Measurements from ENCODE around the gene DTX3.

Gene DTX3

DNA sequence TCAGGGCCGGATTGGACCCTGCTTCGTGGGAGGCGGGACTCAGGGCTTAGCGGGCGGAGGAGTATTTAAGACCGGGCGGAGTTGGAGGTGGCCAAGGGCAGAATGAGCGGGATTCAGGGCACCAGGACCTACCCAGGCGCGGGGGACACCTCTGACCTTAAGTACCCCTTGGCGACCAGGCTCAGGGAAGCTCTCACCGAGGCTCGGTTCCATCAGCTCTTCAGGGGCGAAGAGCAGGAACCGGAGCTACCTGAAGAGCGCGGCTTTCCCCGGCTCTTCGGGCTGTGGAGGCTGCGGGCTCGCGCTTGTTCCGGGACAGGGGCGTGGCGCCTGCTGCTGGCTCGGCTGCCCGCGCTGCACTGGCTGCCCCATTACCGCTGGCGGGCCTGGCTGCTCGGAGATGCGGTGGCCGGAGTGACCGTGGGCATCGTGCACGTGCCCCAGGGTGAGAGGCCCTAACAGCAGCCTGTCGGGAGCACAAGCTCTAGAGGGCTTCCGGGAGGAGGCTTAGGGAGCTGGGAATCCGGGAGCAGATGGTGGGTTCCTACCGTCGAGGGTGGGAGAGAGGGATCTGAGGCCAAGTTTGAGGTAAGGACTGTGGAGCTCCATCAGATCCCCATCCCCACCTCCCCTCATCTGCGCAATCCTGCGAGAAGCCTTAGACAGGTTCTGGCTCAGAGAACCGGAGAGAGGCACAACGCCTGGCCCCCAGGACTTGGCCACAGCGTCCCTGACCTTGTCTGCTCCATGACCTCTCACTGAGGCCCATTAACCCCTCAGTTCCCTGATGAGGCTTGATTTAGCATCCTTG lies 15.0 kb downstream of the DTX3 start:
- DNase-seq (ENCODE audit: low read depth, low spot score): no peak

DNA sequence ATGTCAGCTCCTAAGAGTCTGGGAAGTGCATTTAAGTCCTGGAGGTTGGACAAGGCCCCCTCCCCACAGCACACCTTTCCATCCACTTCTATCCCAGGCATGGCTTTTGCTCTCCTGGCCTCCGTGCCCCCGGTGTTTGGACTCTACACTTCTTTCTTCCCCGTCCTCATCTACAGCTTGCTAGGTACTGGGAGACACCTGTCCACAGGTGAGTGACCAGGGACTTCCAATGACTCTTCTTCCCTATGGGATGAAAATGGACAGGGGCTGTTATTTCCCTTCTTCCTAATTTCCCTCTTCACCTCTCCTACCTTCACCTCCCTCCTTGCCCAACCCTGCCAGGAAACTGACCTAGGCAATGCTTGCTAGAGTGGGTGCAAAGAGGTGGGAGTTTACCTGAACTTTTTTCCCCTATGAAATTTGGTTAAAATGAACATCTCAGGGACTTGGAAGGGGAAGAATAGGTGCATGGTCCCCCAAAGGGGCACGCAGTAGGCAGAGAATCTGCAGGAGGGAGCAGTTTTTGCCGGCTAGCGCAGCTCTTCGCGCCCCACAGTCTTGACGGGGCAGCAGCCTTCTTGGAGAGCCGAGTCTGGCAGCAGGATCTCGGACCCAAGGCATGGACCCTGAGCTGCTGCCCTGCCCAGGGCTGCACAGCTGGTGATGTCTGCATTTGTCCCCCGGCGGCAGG lies 15.8 kb downstream of the DTX3 start:
- no peak for DNase-seq (ENCODE audit: low read depth, low spot score)

DNA sequence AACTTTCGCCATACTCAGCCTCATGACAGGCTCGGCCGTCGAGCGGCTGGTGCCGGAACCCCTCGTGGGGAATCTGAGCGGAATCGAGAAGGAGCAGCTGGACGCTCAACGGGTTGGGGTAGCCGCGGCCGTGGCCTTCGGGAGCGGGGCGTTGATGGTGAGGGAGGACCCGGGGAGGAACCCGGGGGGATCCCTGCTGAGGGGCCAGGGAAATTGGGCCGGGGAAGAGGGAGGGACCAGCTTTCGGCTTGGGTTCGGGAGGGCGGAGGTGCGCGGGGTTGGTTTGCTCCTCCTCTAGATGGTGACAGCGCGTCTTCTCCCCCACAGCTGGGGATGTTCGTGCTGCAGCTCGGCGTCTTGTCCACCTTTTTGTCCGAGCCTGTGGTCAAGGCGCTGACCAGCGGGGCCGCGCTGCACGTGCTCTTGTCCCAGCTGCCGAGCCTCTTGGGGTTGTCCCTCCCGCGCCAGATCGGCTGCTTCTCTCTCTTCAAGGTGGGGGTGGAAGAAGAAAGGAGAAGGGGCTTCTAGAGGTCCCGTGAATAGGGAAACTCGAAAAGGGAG lies 16.4 kb downstream of the DTX3 start:
- no peak for DNase-seq (ENCODE audit: low read depth, low spot score)

DNA sequence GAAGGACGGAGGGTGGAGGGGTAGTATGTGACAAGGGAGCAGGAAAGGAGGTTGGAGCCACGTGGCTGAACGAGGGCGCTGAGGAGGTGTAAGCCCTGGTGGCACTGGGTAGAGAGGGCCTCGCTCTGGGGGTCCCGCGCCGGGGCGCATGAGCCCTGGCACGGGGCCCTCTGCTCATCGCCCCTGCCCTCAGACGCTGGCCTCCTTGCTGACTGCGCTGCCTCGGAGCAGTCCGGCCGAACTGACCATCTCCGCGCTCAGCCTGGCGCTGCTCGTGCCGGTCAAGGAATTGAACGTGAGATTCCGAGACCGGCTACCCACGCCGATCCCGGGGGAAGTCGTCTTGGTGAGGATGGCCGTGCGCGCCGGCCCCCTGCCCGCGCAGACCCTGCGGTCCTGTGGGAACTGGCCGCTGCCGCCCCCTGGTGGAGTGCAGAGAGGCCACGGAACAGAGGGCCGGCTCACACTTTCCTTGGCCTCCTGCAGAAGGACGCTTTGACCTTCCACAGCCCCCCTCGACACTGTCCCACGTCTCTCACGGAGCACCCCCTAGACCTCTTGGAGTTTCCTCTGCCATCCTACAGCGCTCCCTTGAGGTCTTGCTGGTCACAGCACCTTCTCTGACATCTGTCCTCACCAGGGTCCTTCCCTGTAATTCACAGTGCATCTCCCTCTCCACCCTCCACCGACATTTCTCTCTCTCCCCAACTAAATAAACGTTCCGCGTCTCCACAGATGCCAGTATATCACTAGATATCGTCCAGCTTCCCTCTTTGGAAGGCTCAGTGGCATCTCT lies 17.1 kb downstream of the DTX3 start:
- DNase-seq (ENCODE audit: low read depth, low spot score): no peak

DNA sequence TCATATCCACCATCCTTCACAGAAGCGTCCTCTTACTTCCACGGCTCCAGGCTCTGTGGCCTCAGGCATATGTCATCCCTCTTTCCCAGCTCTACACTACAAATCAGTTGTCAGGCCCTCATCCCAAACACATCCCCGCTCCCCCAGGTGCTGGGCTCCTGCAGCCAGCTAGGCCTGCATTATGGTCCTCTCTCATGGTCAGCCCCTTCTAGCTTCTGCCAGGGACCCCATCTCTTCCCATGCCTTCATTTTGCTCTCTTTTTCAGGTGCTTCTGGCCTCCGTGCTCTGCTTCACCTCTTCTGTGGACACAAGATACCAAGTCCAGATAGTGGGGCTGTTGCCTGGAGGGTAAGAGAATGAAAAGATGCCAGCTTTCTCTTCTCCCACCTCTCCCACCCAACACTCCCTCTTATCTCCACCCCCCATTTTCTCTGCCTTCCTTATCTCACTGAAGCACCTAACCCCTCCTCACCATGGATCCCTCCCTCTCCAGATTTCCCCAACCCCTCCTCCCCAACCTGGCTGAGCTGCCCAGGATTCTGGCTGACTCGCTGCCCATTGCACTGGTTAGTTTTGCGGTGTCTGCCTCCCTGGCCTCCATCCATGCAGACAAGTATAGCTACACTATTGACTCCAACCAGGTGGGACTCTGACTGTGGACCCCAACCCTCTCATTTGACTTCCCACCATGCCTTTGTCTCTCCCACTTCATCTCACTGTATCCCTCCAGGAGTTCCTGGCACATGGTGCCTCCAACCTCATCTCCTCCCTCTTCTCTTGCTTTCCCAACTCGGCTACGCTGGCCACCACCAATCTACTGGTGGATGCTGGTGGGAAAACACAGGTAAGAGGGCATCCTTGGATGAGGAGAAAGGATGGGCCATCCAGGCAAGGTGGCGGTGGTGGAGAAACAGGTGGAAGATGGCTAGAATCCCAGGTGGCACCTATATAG lies 17.9 kb downstream of the DTX3 start:
- no peak for DNase-seq (ENCODE audit: low read depth, low spot score)

DNA sequence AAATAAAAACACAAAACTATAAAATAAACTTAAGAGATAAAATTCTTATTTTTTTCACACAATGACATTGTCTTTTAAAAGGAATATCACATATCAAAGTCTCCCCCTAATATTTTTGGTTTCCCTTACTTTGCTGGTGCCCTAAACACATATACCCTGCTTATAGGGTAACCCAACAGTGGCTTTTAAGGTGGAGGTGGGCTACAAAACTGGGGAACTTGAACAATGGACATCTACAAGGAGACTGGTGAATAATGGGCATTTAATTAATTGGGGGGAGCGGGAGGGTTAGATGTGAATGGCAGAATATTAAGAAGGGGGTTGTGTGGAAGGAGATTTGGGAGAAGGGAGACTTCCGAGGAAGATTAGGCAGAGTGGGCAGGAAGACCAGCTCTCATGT lies 18.8 kb downstream of the DTX3 start:
- no peak for DNase-seq (ENCODE audit: low read depth, low spot score)

DNA sequence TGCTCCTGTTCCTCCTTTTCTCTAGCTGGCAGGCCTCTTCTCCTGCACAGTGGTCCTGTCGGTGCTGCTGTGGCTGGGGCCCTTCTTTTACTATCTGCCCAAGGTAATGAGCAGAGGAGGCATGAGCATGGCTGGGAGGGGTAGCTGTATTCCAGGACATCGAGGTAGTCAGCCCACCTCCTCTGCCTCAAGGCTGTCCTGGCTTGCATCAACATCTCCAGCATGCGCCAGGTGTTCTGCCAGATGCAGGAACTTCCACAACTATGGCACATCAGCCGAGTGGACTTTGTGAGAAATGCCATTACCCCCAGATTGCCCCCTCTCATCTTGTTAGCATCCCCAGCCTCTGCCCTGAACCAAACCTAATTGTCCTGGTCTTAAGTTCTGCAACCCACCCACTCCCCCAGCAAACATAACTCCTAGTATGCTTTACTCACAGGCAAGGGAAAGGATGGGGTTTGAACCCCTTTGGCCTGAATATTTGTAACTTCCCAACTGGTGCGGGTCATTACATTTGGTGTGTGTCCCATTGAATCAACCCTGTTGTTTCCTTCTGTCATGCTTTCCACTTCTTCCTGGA lies 19.3 kb downstream of the DTX3 start:
- DNase-seq (ENCODE audit: low read depth, low spot score): no peak

DNA sequence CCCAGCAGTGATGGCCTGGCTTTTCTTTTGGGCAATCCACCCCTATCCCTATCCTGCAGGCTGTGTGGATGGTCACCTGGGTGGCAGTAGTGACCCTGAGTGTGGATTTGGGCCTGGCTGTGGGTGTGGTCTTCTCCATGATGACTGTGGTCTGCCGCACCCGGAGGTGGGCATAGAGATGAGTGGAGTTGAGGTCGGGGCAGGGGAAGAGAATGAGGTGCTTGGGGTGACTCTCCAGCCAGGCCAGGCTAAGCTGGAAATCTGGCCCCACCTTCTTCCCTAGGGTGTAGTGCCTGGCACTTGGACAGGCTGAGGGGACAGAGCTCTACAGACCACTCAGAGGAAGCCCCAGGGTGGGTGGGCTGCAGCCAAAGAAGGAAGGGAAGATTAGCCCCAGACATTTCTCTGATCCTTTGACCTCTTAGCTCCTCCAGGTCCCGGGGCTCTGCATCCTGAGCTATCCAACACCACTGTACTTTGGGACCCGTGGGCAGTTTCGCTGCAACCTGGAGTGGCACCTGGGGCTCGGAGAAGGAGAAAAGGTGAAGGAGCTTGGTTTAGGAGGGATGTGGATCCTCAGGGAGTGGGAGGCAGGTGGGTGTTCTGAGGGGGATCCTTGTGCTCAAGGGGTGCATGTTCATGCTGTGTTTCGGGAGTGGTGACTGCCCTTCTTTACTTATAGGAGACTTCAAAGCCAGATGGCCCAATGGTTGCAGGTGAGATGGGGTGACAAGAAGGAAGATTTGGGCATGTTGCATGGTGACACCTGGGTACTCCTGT lies 20.0 kb downstream of the DTX3 start:
- no peak for DNase-seq (ENCODE audit: low read depth, low spot score)

DNA sequence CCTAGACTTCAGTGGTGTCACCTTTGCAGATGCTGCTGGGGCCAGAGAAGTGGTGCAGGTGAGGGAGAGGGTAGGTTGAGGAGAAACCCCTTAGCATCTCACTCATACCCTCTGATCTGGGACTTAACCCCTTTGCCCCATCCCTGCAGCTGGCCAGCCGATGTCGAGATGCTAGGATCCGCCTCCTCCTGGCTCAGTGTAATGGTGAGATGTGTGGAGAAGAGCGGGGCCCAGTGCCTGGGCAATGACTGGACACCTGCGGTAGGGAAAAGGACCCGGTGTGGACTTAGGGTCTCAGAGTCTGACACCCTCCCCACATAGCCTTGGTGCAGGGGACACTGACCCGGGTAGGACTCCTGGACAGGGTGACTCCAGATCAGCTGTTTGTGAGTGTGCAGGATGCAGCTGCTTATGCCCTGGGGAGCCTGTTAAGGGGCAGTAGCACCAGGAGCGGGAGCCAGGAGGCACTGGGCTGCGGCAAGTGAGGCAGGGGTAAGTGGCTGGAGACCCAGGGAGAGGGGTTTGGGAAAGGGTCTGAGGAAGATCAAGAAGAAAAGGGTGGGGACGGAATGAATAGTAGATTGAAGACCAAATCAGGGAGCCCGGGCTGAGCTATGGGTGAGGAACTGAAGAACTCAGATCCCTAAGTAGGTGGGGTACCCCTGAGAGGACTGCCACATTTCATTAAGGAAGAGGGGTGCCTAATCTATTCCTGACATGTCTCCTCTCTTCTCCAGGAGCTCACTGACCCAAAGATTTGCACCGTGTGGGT lies 20.8 kb downstream of the DTX3 start:
- no peak for DNase-seq (ENCODE audit: low read depth, low spot score)

DNA sequence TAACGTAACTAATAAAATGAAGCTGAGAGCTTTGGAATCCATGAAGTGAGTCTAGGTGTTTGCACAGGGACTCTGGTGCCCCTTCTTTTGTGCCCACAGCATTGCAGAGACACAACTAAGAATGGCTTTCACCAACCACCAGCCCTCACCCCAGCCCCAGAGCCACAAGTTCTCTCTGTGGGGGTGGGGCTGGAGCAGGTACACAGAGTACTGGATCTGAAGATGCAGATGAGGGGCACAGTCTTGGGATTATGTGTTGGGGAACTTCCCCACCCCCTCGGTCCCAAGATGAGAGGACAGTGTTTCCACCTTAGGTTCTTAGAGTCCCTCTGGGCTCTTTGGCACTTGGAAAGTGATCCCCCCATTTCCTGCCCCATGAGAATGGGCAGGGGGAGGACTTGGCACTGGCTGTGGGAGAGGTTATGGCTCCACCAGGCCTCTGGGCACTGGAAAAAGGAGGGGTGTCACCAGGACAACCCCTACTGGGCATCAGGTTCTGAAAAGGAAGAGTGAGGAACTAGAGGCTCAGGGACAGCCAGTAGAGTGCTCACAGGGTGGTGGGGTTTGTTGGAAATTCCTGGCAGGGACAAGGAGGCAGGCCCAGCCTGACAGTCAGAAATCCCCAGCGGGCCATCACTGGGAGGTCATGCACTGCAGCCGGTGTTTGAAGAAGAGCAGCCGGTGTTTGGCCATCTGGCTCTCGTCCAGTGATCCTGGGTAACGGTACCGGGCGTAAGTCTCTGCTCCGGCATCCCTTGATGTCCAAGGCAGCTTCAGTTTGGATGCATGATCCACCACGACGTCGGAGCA lies 21.7 kb downstream of the DTX3 start:
- no peak for DNase-seq (ENCODE audit: low read depth, low spot score)

DNA sequence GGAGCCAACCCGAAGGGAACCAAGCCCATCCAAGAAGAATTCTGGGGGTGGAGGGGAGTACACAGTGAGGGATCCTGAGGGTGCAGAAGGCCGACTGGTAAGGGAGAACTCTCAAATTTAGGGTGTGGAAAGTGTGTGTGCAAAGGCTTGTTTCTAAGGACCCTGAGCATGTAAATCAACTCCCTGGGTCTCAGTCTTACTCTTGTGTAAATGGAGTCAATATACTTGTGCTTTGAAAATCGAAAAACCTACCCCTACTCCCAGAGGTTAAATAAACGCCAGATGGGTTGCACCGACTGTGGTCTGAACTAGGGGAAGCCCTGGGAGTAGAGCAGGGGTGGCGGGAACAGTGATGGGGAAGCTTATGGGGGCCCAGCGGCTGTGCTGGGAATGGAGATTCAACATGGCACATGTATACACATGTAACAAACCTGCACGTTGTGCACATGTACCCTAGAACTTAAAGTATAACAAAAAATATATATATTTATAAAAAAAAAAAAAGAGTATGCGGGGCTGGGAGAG lies 22.4 kb downstream of the DTX3 start:
- DNase-seq (ENCODE audit: low read depth, low spot score): no peak

DNA sequence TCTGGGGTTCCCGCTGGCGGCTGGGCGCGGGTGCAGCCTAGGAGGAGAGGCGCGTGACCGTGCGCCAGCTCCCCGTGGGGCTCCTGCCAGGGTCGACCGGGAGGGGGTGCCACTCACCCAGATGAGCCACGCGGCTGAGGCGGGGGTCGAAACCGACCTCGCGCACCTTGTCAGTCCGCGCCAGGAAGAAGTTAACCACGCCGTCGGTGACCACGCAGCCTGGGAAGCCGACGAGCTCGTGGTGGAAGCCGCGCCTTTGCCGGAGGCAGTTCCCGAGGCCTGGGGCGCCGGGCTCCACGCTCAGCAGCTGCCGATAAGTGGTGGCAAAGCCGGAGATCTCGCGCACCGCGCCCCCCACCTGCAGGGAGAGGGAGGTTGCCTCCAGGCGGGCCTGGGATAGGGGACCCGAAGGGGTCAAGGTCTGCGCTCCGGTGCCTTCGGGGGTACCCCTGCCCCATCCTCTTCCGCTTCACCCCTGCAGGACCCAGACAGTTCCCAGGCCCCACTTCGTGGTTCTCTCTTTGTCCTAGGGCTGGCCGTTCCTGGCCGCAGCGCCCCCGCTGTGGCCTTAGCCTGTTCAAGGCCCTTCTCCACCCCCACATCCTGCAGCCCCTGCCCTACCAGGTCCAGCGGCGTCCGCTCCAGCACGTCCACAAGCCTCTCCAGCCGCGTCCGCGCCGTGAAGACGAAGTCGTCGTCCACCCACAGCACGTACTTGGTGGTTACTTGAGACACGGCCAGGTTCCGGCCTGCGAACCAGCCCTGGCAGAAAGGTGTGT lies 23.1 kb downstream of the DTX3 start:
- DNase-seq (ENCODE audit: low read depth, low spot score): no peak

DNA sequence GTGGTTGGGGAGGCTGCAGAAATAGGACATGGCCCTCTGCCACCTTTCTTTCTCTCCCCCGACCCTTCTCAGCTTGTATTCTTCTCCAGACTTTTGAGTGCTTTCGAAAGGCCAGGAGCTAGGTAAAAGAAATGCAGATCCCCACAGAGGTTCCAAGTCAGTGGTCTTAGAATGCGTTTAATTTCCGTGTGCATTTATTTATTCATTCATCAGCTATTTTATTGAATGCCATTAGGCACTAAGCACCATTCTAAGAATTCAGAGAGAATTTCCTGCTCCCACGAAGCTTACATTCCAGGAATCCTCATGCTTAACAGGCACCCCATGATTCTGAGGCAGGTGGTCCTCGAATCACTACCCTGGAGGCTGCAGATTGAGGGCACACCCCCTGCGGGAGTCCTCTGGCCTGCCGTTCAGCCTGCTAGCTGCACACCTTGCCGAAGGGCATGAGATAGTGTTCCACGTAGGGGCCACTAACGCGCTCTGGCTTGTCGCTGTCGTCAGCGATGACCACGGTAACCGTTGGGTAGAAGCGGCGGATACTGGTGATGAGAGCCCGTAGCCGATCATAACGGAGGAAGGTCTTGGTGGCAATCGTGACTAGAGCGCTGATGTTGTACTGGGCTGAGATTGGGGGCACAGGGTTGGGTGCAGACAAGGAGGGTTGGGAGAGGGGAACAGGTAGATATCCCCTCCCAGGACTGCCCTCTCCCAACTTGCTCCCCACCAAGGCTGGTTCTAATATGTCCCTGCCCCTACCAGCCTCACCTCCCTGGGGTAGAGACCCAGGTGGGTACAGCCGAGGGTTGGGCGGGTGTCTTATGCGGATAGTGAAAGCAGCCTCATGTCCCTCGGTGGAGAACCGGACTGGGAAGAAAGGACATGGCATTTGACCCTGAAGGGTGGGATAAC lies 23.9 kb downstream of the DTX3 start:
- DNase-seq (ENCODE audit: low read depth, low spot score): no peak

DNA sequence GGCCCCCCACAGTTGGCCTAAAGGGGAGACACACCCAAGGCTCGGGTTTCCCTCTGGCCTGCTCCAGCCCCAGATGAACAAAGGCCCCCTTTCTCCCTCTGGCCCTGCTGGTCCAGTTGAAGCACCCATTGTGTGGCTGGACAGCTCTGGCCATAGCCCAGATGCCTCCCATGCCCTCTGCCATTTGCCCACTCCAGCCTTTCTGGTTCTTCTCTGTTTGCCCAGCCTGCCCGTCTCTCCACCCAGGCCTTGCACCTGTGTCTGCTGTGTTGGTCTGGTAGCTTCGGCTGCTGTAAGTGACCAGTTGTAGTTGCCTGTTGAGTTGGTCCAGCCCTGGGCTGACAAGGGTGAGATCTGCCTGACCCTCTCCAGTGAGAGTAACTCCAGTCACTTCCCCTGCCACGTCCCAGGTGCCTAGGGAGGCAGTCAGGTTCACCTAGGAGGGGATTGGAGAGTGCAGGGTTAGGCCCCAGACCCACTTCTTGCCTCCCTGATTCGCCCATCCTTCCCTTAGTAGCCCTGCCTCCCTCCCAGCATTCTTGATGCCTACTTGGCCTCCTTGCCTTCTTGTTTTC lies 25.4 kb downstream of the DTX3 start:
- DNase-seq (ENCODE audit: low read depth, low spot score): no peak

DNA sequence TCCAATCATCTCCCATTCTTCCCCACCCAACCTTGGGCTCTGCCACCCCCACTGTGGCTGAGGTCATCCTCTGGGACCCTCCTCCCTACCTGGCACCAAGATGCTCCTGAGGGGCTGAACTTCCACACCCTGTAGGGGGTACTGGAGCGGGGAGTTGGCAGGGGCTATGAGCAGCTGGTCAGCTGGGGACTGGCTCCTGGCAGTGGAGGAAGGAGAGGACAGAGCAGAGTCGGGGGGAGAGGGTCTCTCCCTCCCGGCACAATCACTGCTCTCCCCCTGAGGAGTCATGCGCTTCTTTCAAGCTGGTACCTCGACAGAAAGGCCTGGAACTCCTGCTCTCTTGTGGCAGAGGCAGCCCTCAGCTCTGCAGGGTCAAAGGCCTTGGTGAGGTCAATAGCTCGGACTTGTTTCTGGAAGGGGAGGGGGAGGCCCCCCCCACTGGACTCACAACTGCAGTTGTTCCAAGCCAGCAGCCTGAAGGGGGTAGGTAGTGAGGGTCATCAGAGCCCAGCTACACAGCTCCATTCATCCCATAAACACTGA lies 26.3 kb downstream of the DTX3 start:
- DNase-seq (ENCODE audit: low read depth, low spot score): no peak
